DOHH2 (cell line): ENCODE data around the gene SLC17A1.

Experiments
- H3F3A ChIP-seq: fragments of 200-600 bp; sonication (generic), shearing (Covaris generic); 2 replicates; pipeline ENCODE4 v1.6.0; 2016; ENCODE audit warnings: antibody characterized with exemption, mild to moderate bottlenecking; ENCODE audit not compliant: control insufficient read depth, insufficient read depth
- H3K27ac ChIP-seq: fragments of 200-600 bp; sonication (generic); 2 replicates; pipeline ENCODE4 v1.5.1; 2014; ENCODE audit warnings: low read depth, mild to moderate bottlenecking, low read length, moderate library complexity
- H3K27me3 ChIP-seq: fragments of 200-600 bp; sonication (generic); 2 replicates; pipeline ENCODE4 v1.6.1; 2014; ENCODE audit warnings: mild to moderate bottlenecking, low read length, mixed read lengths; ENCODE audit not compliant: control insufficient read depth
- H3K36me3 ChIP-seq: fragments of 200-600 bp; sonication (generic); 2 replicates; pipeline ENCODE4 v1.6.1; 2014; ENCODE audit warnings: mild to moderate bottlenecking, low read length, moderate library complexity, mixed read lengths; ENCODE audit not compliant: control insufficient read depth
- H3K4me1 ChIP-seq: fragments of 200-600 bp; sonication (generic); 2 replicates; pipeline ENCODE4 v1.6.1; 2014; ENCODE audit warnings: mild to moderate bottlenecking, low read length, mixed read lengths; ENCODE audit not compliant: control insufficient read depth
- H3K4me2 ChIP-seq: fragments of 200-600 bp; sonication (generic); 2 replicates; pipeline ENCODE4 v1.6.0; 2014; ENCODE audit warnings: mild to moderate bottlenecking, low read length, moderate library complexity
- H3K4me3 ChIP-seq: fragments of 200-600 bp; sonication (generic); 2 replicates; pipeline ENCODE4 v1.5.1; 2014; ENCODE audit warnings: mild to moderate bottlenecking, low read length, mixed read lengths
- H3K79me2 ChIP-seq: fragments of 200-600 bp; sonication (generic); 2 replicates; pipeline ENCODE4 v1.6.1; 2014; ENCODE audit warnings: mild to moderate bottlenecking, low read length, mixed read lengths; ENCODE audit not compliant: control insufficient read depth
- H3K9me2 ChIP-seq: fragments of 200-600 bp; sonication (generic); replicated peaks from 2 replicates; pipeline ENCODE4 v1.6.1; 2014; ENCODE audit warnings: mild to moderate bottlenecking, low read length, mixed read lengths; ENCODE audit not compliant: control insufficient read depth
- H3K9me3 ChIP-seq: fragments of 200-600 bp; sonication (generic); 2 replicates; pipeline ENCODE4 v1.6.1; 2014; ENCODE audit warnings: antibody characterized with exemption, low read length, mixed read lengths; ENCODE audit not compliant: control insufficient read depth, insufficient read depth
- H4K20me1 ChIP-seq: fragments of 200-600 bp; sonication (generic); 2 replicates; pipeline ENCODE4 v1.6.0; 2014; ENCODE audit warnings: low read depth, mild to moderate bottlenecking, antibody characterized with exemption, low read length, moderate library complexity; ENCODE audit not compliant: control insufficient read depth, insufficient read depth
- EZH2phosphoT487 ChIP-seq: fragments of 200-600 bp; sonication (generic); IDR thresholded peaks from 2 replicates; pipeline ENCODE4 v1.6.1; 2017; ENCODE audit warnings: borderline replicate concordance, mild to moderate bottlenecking, antibody characterized with exemption, low read length, moderate library complexity, mixed read lengths
- TF ChIP-seq, protein P1 (sequence below): fragments of 200-600 bp; sonication (generic); IDR thresholded peaks from one replicate; pipeline ENCODE4 v1.5.1; 2014; ENCODE audit warnings: antibody characterized with exemption, mild to moderate bottlenecking, low read depth, low read length; ENCODE audit not compliant: poor library complexity, severe bottlenecking

Gene SLC17A1

DNA sequence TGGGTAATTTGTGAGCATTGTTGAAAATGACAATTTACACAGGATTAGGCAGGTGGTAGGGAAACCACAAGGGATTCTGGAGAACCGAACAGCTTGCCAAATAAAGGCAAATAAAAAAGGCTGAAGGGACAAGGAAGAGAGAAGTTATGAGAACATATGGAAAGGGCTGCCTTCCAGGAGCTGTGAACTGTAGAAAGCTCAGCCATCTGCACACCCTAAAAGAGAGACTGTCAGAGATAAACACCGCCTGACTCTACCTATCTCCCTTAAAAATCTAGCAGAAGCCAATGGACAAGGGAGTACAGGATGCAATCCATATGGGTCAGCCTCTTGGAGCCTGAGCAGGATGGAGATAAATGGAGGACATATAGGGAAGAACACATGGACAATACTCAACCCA lies 12.7 kb upstream of the SLC17A1 start:
- H3K36me3 ChIP-seq: no peaks in the 10 kb centered on the region
- no peak overlapping the region for H3K4me2 ChIP-seq
- no peak overlapping the region for H3K27ac ChIP-seq
- no peaks in the 10 kb centered on the region for H3F3A ChIP-seq
- no peaks in the 10 kb centered on the region for H4K20me1 ChIP-seq
- no peaks in the 10 kb centered on the region for H3K9me3 ChIP-seq
- no peak overlapping the region for H3K4me3 ChIP-seq
- H3K9me2 ChIP-seq: no peaks in the 10 kb centered on the region
- H3K4me1 ChIP-seq: no peaks in the 10 kb centered on the region
- H3K79me2 ChIP-seq: no peaks in the 10 kb centered on the region
- TF ChIP-seq EZH2phosphoT487: no peak
- TF ChIP-seq, protein P1, sequence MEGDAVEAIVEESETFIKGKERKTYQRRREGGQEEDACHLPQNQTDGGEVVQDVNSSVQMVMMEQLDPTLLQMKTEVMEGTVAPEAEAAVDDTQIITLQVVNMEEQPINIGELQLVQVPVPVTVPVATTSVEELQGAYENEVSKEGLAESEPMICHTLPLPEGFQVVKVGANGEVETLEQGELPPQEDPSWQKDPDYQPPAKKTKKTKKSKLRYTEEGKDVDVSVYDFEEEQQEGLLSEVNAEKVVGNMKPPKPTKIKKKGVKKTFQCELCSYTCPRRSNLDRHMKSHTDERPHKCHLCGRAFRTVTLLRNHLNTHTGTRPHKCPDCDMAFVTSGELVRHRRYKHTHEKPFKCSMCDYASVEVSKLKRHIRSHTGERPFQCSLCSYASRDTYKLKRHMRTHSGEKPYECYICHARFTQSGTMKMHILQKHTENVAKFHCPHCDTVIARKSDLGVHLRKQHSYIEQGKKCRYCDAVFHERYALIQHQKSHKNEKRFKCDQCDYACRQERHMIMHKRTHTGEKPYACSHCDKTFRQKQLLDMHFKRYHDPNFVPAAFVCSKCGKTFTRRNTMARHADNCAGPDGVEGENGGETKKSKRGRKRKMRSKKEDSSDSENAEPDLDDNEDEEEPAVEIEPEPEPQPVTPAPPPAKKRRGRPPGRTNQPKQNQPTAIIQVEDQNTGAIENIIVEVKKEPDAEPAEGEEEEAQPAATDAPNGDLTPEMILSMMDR: no peak
- H3K27me3 ChIP-seq: peaks cover 6% of the 10 kb centered on the region; the same call in 1 of the 2 replicates

DNA sequence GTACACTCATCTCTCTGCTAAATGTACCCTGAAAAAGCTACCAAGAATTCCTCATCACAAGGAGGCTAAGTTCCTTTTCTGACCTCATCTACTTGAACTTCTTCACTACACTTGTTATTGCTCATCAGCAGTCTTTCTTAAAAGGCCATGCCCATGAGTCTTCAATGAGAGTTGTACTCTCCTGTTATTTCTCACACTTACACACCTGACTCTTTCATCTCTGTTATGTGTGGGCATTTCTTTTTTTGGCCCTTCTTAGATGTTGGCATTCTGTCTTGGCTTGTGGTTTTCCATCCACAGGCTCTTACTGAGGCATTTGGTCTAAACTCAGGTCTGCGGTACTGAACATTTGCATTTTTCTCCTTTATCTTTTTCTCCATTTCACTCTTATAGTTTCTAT lies 10.7 kb upstream of the SLC17A1 start:
- no peaks in the 10 kb centered on the region for H3K9me2 ChIP-seq
- H3K4me1 ChIP-seq: no peaks in the 10 kb centered on the region
- TF ChIP-seq, protein P1: no peak
- TF ChIP-seq EZH2phosphoT487: no peak

DNA sequence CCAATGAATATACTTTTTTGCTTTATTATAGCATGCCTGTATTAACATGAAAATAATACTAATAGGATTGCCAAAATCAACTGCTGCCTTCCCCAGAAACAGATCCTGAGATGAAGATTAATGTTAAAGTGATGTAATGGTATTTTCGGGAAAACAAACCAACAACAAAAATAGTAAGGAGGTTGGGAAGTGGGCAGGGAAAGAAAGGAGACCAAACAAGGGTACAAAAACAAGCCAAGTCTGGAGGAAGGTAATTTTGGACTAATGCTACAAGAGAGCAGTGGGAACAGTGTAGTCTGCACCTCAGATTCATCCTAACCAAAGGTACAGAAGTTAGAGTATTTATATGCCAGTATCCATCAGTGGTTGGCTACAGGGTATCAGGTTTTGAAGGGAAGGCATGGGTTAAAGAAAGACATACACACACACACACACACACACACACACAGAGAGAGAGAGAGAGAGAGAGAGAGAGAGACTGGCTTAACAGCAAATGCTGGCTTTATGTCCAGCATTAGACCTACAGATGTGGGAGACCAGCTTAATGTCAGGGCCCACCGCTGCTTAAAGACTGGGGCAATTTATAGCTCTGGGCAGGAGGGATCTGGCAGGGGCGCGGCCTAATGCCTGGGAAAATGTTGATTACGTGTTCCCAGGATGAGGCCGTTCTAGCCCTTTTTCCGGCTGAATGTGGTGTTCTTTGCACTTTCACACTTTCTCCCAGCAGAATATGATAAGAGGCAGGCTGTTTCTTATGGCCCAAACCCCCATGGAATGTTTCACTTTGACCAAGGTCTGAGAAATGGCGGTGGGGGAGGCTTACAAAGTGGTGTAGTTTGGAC lies 3.8 kb upstream of the SLC17A1 start:
- no peaks in the 10 kb centered on the region for H3K4me1 ChIP-seq
- TF ChIP-seq, protein P1: no peak
- no peak for TF ChIP-seq EZH2phosphoT487
- no peak overlapping the region for H3K4me3 ChIP-seq
- no peaks in the 10 kb centered on the region for H3K36me3 ChIP-seq
- H3K4me2 ChIP-seq: no peak overlapping the region
- H3K79me2 ChIP-seq: no peaks in the 10 kb centered on the region
- no peaks in the 10 kb centered on the region; the same call in 1 of the 2 replicates for H3K27me3 ChIP-seq
- no peaks in the 10 kb centered on the region for H4K20me1 ChIP-seq
- H3K27ac ChIP-seq: no peak overlapping the region
- H3F3A ChIP-seq: no peaks in the 10 kb centered on the region
- H3K9me2 ChIP-seq: no peaks in the 10 kb centered on the region
- H3K9me3 ChIP-seq: no peaks in the 10 kb centered on the region

More for the DNA sequence above, 10.7 kb upstream of the SLC17A1 start:
- H3K4me2 ChIP-seq: no peak overlapping the region
- H4K20me1 ChIP-seq: no peaks in the 10 kb centered on the region
- H3F3A ChIP-seq: no peaks in the 10 kb centered on the region
- no peak overlapping the region for H3K27ac ChIP-seq
- H3K27me3 ChIP-seq: peaks cover 6% of the 10 kb centered on the region; the same call in 1 of the 2 replicates
- H3K4me3 ChIP-seq: no peak overlapping the region
- H3K79me2 ChIP-seq: no peaks in the 10 kb centered on the region
- no peaks in the 10 kb centered on the region for H3K36me3 ChIP-seq
- no peaks in the 10 kb centered on the region for H3K9me3 ChIP-seq
